Measurements from ENCODE around the gene SDCBP2.

DNA sequence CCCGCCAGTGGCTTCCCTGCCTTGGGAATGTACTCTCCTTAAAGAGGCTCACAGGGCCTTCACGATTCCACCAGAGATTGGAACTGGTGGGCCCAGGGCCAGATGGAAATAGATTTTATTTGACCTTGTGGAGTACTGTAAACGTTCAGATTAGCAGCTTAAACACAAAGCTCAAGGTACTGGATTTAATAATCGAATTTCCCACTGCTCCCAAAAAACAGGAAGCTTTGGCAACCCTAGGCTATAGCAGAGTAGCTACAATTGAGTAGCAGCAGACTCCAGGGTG, 7.3 kb downstream of the SDCBP2 start:
- TF ChIP-seq, protein P1, sequence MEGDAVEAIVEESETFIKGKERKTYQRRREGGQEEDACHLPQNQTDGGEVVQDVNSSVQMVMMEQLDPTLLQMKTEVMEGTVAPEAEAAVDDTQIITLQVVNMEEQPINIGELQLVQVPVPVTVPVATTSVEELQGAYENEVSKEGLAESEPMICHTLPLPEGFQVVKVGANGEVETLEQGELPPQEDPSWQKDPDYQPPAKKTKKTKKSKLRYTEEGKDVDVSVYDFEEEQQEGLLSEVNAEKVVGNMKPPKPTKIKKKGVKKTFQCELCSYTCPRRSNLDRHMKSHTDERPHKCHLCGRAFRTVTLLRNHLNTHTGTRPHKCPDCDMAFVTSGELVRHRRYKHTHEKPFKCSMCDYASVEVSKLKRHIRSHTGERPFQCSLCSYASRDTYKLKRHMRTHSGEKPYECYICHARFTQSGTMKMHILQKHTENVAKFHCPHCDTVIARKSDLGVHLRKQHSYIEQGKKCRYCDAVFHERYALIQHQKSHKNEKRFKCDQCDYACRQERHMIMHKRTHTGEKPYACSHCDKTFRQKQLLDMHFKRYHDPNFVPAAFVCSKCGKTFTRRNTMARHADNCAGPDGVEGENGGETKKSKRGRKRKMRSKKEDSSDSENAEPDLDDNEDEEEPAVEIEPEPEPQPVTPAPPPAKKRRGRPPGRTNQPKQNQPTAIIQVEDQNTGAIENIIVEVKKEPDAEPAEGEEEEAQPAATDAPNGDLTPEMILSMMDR (IDR thresholded peaks at IDR 0.05) = no peak
- no peak for TF ChIP-seq POLR2A (IDR thresholded peaks at IDR 0.05)
